PC-3 (cell line): ENCODE data around the gene PSMB10. TPM values are rescaled to one million over a fixed set of nuclear protein-coding genes. Genes with fewer than 3 reads are reported as not detected.

ENCODE experiments used
- ATAC-seq: fragments of 200-7000 bp; cut with Tn5 transposase; 2 replicates; pipeline ENCODE4 v1.9.1; 2020; ENCODE audit warnings: mild to moderate bottlenecking, moderate library complexity
- BruUV-seq: library from RNA; stranded (reverse); fragments of 400-500 nt; replicated peaks from 2 replicates; lab custom pipeline; 2021; lab: Mats Ljungman, UMichigan
- CTCF ChIA-PET: fragments of 300-600 bp; sonication (Branson Sonifier 250); formaldehyde crosslinking; loops from one replicate; lab custom pipeline; 2022; ENCODE audit warnings: antibody characterized with exemption; lab: Charles Lee
- POLR2A ChIA-PET: fragments of 300-600 bp; sonication (Branson Sonifier 250); formaldehyde crosslinking; loops from one replicate; lab custom pipeline; 2022; ENCODE audit warnings: antibody characterized with exemption; ENCODE audit not compliant: unreplicated experiment; lab: Charles Lee
- DNase-seq: peaks from one replicate; pipeline ENCODE4 v3.0.0-alpha.2; 2015
- H2AFZ ChIP-seq: fragments of 300-600 bp; sonication (generic); 2 replicates; pipeline ENCODE4 v1.6.0; 2016; ENCODE audit warnings: antibody characterized with exemption, low read length
- H3F3A ChIP-seq: fragments of 300-600 bp; sonication (generic); one replicate; pipeline ENCODE4 v1.6.0; 2017; ENCODE audit warnings: antibody characterized with exemption, low read length, control low read depth, mild to moderate bottlenecking; ENCODE audit not compliant: unreplicated experiment
- H3K27ac ChIP-seq: fragments of 300-600 bp; sonication (generic); 2 replicates; pipeline ENCODE4 v1.5.1; 2016; ENCODE audit warnings: mild to moderate bottlenecking, low read length
- H3K27me3 ChIP-seq: fragments of 300-600 bp; sonication (generic); 2 replicates; pipeline ENCODE4 v1.6.1; 2016; ENCODE audit warnings: low read length, mixed read lengths
- H3K36me3 ChIP-seq: fragments of 300-600 bp; sonication (generic); 2 replicates; pipeline ENCODE4 v1.6.1; 2016; ENCODE audit warnings: low read depth, mixed run types, low read length, mixed read lengths
- H3K4me1 ChIP-seq: fragments of 300-600 bp; sonication (generic); 2 replicates; pipeline ENCODE4 v1.5.1; 2016; ENCODE audit warnings: low read length; ENCODE audit not compliant: insufficient read depth
- H3K4me2 ChIP-seq: fragments of 300-600 bp; sonication (generic); 2 replicates; pipeline ENCODE4 v1.6.0; 2016; ENCODE audit warnings: low read length
- H3K4me3 ChIP-seq: fragments of 300-600 bp; sonication (generic); 2 replicates; pipeline ENCODE4 v1.5.1; 2016; ENCODE audit warnings: mild to moderate bottlenecking, low read length, mixed read lengths
- H3K79me2 ChIP-seq: fragments of 300-600 bp; sonication (generic); 2 replicates; pipeline ENCODE4 v1.6.1; 2017; ENCODE audit warnings: low read length, mixed read lengths
- H3K9ac ChIP-seq: fragments of 300-600 bp; sonication (generic); 2 replicates; pipeline ENCODE4 v1.6.0; 2016; ENCODE audit warnings: mild to moderate bottlenecking, low read length
- H3K9me2 ChIP-seq: fragments of 300-600 bp; sonication (generic); replicated peaks from 2 replicates; pipeline ENCODE4 v1.6.1; 2016; ENCODE audit warnings: mixed run types, low read length, mixed read lengths
- H3K9me3 ChIP-seq: fragments of 300-600 bp; sonication (generic); 2 replicates; pipeline ENCODE4 v1.6.1; 2016; ENCODE audit warnings: low read length, mixed read lengths
- H4K20me1 ChIP-seq: fragments of 300-600 bp; sonication (generic); 2 replicates; pipeline ENCODE4 v1.6.1; 2016; ENCODE audit warnings: low read length, mixed read lengths
- CTCF ChIP-seq: fragments of 300-600 bp; sonication (generic); conservative IDR thresholded peaks from 2 replicates; pipeline ENCODE4 v1.5.1; 2017; ENCODE audit warnings: antibody characterized with exemption, low read depth, mild to moderate bottlenecking, low read length
- EZH2 ChIP-seq: fragments of 300-600 bp; sonication (generic); IDR thresholded peaks from one replicate; pipeline ENCODE4 v1.6.1; 2017; ENCODE audit warnings: antibody characterized with exemption, mild to moderate bottlenecking, low read length; ENCODE audit not compliant: unreplicated experiment
- EZH2phosphoT487 ChIP-seq: fragments of 300-600 bp; sonication (generic); IDR thresholded peaks from 2 replicates; pipeline ENCODE4 v1.6.1; 2018; ENCODE audit warnings: mild to moderate bottlenecking, antibody characterized with exemption, low read length, borderline replicate concordance
- intact Hi-C: fragments of 100-400 bp; cut with micrococcal nuclease; formaldehyde crosslinking; loops from 2 replicates; pipeline ENCODE4 v1.9.0; 2023
- total RNA-seq: library from RNA; depleted of rRNA; stranded (reverse); fragments of >200 nt; gene quantifications from 2 replicates; pipeline ENCODE4 v1.2.3, GENCODE V29; 2014

Gene PSMB10
- total RNA-seq, 1 experiment from 2014 or later = 52.0 TPM

GRCh38 chr16:67914758-67915495, 21.7 kb downstream of the PSMB10 start:
- no peak overlapping the region for H3K4me2 ChIP-seq
- no peak overlapping the region for H3K4me3 ChIP-seq
- intact Hi-C loops = no loop called here
- no peaks in the 10 kb centered on the region for H3K9me3 ChIP-seq
- no TSS peak for BruUV-seq
- no peaks in the 10 kb centered on the region for H3K9me2 ChIP-seq
- H4K20me1 ChIP-seq = 0 out of 2 replicates have a peak, but pooled peaks cover 5% of the 10 kb centered on the region
- no peak for ATAC-seq
- H2AFZ ChIP-seq = no peak overlapping the region
- ChIA-PET CTCF (no interaction called here), POLR2A (no interaction called here)
- no peaks in the 10 kb centered on the region for H3K27me3 ChIP-seq
- H3K27ac ChIP-seq = no peak overlapping the region
- H3K79me2 ChIP-seq = 0 out of 2 replicates have a peak, but pooled peaks cover 4% of the 10 kb centered on the region
- no peak overlapping the region for H3K9ac ChIP-seq
- H3K4me1 ChIP-seq = peaks cover 13% of the 10 kb centered on the region
- H3K36me3 ChIP-seq = no peaks in the 10 kb centered on the region; the same call in 1 of the 2 replicates
- TF ChIP-seq EZH2 (no peak), CTCF (no peak), EZH2phosphoT487 (no peak)
- DNase-seq = no peak
- H3F3A ChIP-seq = no peaks in the 10 kb centered on the region

GRCh38 chr16:67910158-67910557, 26.5 kb downstream of the PSMB10 start:
- Histone ChIP-seq H4K20me1 (no peaks in the 10 kb centered on the region), H3K27ac (no peak overlapping the region), H3K9me2 (no peaks in the 10 kb centered on the region), H3K9ac (no peak overlapping the region), H3K4me1 (no peaks in the 10 kb centered on the region), H3K79me2 (no peaks in the 10 kb centered on the region), H3F3A (no peaks in the 10 kb centered on the region), H2AFZ (no peak overlapping the region), H3K4me2 (no peak overlapping the region), H3K36me3 (no peaks in the 10 kb centered on the region), H3K9me3 (no peaks in the 10 kb centered on the region), H3K27me3 (no peaks in the 10 kb centered on the region), H3K4me3 (no peak overlapping the region)
- BruUV-seq = no TSS peak
- DNase-seq = no peak
- no peak for ATAC-seq
- POLR2A ChIA-PET = no interaction called here
- intact Hi-C loops = no loop called here
- CTCF ChIA-PET = no interaction called here
- no peak for TF ChIP-seq EZH2phosphoT487
- no peak for TF ChIP-seq CTCF
- no peak for TF ChIP-seq EZH2

- H3K9me2 ChIP-seq = no peaks in the 10 kb centered on the region
- BruUV-seq = TSS peak; percentile 30
- H3K4me1 ChIP-seq = no peaks in the 10 kb centered on the region
- no peaks in the 10 kb centered on the region for H3K36me3 ChIP-seq
- H3K9me3 ChIP-seq = no peaks in the 10 kb centered on the region
- POLR2A ChIA-PET = no interaction called here
- H3K4me2 ChIP-seq = no peak overlapping the region
- TF ChIP-seq CTCF (no peak), EZH2phosphoT487 (no peak), EZH2 (no peak)
- no peak overlapping the region for H3K4me3 ChIP-seq
- H3K27me3 ChIP-seq = no peaks in the 10 kb centered on the region
- H3K9ac ChIP-seq = no peak overlapping the region
- CTCF ChIA-PET = no interaction called here
- no peak overlapping the region for H3K27ac ChIP-seq
- H3F3A ChIP-seq = no peaks in the 10 kb centered on the region
- DNase-seq (no peak), ATAC-seq (no peak)
- H4K20me1 ChIP-seq = no peaks in the 10 kb centered on the region
- no peak overlapping the region for H2AFZ ChIP-seq
- intact Hi-C loops = no loop called here
- no peaks in the 10 kb centered on the region for H3K79me2 ChIP-seq
Measured at GRCh38 chr16:67909056-67909742, 27.5 kb downstream of the PSMB10 start.
